HG03103 (cell line): Measurements from ENCODE around the gene WDCP.
A peak's percentile ranks its signal among the peaks of the same experiment; 100 is the strongest.
"Not testable (repeated sequence)": the region's sequence is repeated elsewhere in the genome, so short reads cannot be mapped to it uniquely, and the experiment has no call there.

Experiments
- ATAC-seq: cut with Tn5 transposase; IDR thresholded peaks from one replicate; pipeline ENCODE4 v1.9.1; 2021; ENCODE audit warnings: low read depth; ENCODE audit not compliant: unreplicated experiment

The WDCP gene

GRCh38 chr2:24065341-24065740, 18.1 kb upstream of the WDCP start:
- ATAC-seq: no peak

- ATAC-seq: no peak
Measured at GRCh38 chr2:24058564-24059271, 11.5 kb upstream of the WDCP start.

- no peak for ATAC-seq
Measured at GRCh38 chr2:24055750-24056149, 8.6 kb upstream of the WDCP start.

- ATAC-seq: no peak
Measured at GRCh38 chr2:24054366-24055010, 7.3 kb upstream of the WDCP start.

- ATAC-seq: no peak
Measured at GRCh38 chr2:24052951-24053350, 5.8 kb upstream of the WDCP start.

GRCh38 chr2:24051833-24052232, 4.6 kb upstream of the WDCP start:
- no peak for ATAC-seq

GRCh38 chr2:24050041-24050979, 3.1 kb upstream of the WDCP start:
- no peak for ATAC-seq

GRCh38 chr2:24049485-24050021, 2.4 kb upstream of the WDCP start, which contains the start of gene FKBP1B:
Gene FKBP1B (plus strand): TSS chr2:24049741. CDS start chr2:24049850, 109 bp downstream.
- ATAC-seq: no peak

- no peak for ATAC-seq
Measured at GRCh38 chr2:24048769-24049484, 1.7 kb upstream of the WDCP start.

- peak; percentile 4 for ATAC-seq
Measured at GRCh38 chr2:24047703-24048033, 477 bp upstream of the WDCP start.

GRCh38 chr2:24046599-24046929, 627 bp downstream of the WDCP start:
- no peak for ATAC-seq

- ATAC-seq: no peak
Measured at GRCh38 chr2:24045511-24046508, 1.4 kb downstream of the WDCP start.

GRCh38 chr2:24043133-24043532, 4.1 kb downstream of the WDCP start:
- ATAC-seq: not testable (repeated sequence)

- ATAC-seq: no peak
Measured at GRCh38 chr2:24040511-24040910, 6.7 kb downstream of the WDCP start.

- no peak for ATAC-seq
Measured at GRCh38 chr2:24038786-24039499, 8.2 kb downstream of the WDCP start.

- no peak for ATAC-seq
Measured at GRCh38 chr2:24026233-24026632, 21.0 kb downstream of the WDCP start.

GRCh38 chr2:24024996-24025663, 22.1 kb downstream of the WDCP start:
- no peak for ATAC-seq

- ATAC-seq: no peak
Measured at GRCh38 chr2:24024018-24024417, 23.2 kb downstream of the WDCP start.
